Cardiac fibroblast (primary cell): ENCODE measurements around the gene ABCA7.

Source experiments
- DNase-seq, 2 donors: peaks; one replicate each; pipeline versions ENCODE4 v3.0.0 to v3.0.0-alpha.2; 2010; ENCODE audit warnings: low read depth in 2 of 2
- H3K4me3 ChIP-seq, 2 donors: replicated peaks in 1 of 2; 1 replicate in 1 of 2; 2 replicates in 1 of 2; pipeline ENCODE4 v1.5.1; 2011; ENCODE audit warnings: low read depth in 2 of 2, low read length in 2 of 2, mild to moderate bottlenecking in 2 of 2, moderate library complexity in 1 of 2
- CTCF ChIP-seq: IDR thresholded peaks from one replicate; pipeline ENCODE4 v1.5.1; 2011; ENCODE audit warnings: low read depth, mild to moderate bottlenecking, low read length, inconsistent platforms

Gene ABCA7

GRCh38 chr19:999379-999719, 40.6 kb upstream of the ABCA7 start:
- no peak for TF ChIP-seq CTCF
- H3K4me3 ChIP-seq: no peak overlapping the region
- no peak for DNase-seq

GRCh38 chr19:1000095-1000494, 39.8 kb upstream of the ABCA7 start, which contains the start of gene GRIN3B:
Gene GRIN3B (plus strand): TSS chr19:1000419. CDS start chr19:1000438, 19 bp downstream.
- H3K4me3 ChIP-seq: no peak within 1 kb of the TSS
- peak; percentile 62 for TF ChIP-seq CTCF
- DNase-seq: peak; percentile 52 to 58

GRCh38 chr19:1000591-1001537, 39.0 kb upstream of the ABCA7 start:
- no peak for TF ChIP-seq CTCF
- DNase-seq: no peak
- no peak overlapping the region for H3K4me3 ChIP-seq

- peak; percentile 87 for TF ChIP-seq CTCF
- DNase-seq: peak in 1 of 2 donors; percentile 38
- H3K4me3 ChIP-seq: no peak overlapping the region
These were observed 38.3 kb upstream of the ABCA7 start for GRCh38 chr19:1001538-1002166.

GRCh38 chr19:1002600-1002999, 37.3 kb upstream of the ABCA7 start:
- no peak for TF ChIP-seq CTCF
- no peak for DNase-seq
- H3K4me3 ChIP-seq: no peak overlapping the region

- H3K4me3 ChIP-seq: no peak overlapping the region
- no peak for DNase-seq
- TF ChIP-seq CTCF: no peak
These were observed 36.6 kb upstream of the ABCA7 start for GRCh38 chr19:1003283-1003682.
